ENCODE data around the gene XPO6. TPM values are rescaled to one million over a fixed set of nuclear protein-coding genes. Genes with fewer than 3 reads are reported as not detected.

The XPO6 gene
- total RNA-seq = 100 and 112 TPM in 2 replicates

GRCh38 chr16:28211758-28212531 lies at the start of gene XPO6:
Gene XPO6, minus strand, starts transcription at chr16:28211965. Its CDS starts 597 bp downstream, at chr16:28211368.

GRCh38 chr16:28063591-28064061 lies 148.1 kb downstream of the XPO6 start, which contains the start of gene GSG1L:
Gene GSG1L, minus strand, starts transcription at chr16:28063714. Its CDS starts 290 bp downstream, at chr16:28063424.

Other genes starting within 250 kb of the XPO6 start
- gene GSG1L, start 148.3 kb downstream of the XPO6 start, total RNA-seq = not detected in 2 replicates
- gene SBK1, start 80.6 kb upstream of the XPO6 start, total RNA-seq = under 0.01 TPM in 2 replicates
- gene NPIPB6, start 151.5 kb upstream of the XPO6 start, total RNA-seq = 0.17 and 0.30 TPM in 2 replicates
- 147 and 181 TPM in 2 replicates for gene EIF3CL, start 191.9 kb upstream of the XPO6 start, total RNA-seq

All from bronchus fibroblast of lung (primary cell).